ENCODE measurements around the gene CNGB1.
"Not testable (repeated sequence)": the region's sequence is repeated elsewhere in the genome, so short reads cannot be mapped to it uniquely, and the experiment has no call there.

CNGB1 gene

DNA sequence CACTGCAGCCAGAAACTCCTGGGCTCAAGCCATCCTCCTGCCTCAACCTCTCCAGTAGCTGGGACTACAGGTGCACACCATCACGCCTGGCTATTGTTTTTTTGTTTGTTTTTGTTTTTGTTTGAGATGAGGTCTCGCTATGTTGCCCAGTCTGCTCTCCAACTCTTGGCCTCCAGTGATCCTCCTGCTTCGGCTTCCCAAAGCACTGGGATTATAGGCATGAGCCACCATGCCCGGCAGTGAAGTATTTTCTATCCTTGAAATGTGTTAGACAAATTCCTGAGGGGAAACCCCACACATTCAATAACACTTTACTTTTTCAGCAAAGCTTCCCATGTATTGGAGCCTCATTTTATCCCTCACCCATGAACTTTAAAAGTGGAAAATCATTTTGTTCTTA is 87.4 kb downstream of the CNGB1 start:
- no peak for DNase-seq

DNA sequence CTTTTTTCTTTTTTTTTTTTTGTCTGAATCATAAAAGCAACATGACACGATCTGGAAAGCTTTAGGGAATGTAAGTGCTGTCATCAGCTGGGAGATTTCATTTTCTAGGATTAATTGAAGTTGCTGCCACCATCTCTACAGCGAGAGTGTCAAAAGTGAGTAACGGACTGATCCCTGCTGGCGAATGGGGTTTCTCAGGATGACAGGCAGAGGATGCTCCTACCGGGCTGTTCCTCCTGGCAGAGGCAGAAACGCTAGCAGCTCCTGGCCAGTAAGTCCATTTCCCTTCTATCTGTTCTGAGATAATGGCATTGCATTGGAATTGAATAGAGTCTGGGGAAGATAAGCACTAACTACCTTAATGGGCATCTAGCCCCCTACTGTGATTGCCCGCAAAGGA is 88.1 kb downstream of the CNGB1 start:
- DNase-seq, result no peak

DNA sequence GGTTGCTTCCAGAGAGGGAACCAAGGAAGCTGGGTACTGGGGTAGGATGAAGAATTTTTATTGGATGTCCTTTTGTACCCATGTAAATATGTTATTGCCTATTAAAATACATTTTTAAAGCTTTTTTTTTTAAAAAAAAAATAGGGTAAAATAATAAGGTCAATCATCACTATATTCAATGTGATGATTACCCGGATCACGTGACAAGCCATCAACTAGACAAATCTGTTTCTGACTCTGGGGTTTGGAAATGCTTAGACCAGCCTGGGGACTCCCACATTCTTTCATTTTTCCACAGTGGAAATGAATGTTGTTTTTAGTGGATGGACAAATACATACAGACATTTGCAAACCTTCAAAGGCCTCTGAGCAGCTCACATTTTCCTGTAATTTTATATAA is 88.7 kb downstream of the CNGB1 start:
- no peak for DNase-seq

DNA sequence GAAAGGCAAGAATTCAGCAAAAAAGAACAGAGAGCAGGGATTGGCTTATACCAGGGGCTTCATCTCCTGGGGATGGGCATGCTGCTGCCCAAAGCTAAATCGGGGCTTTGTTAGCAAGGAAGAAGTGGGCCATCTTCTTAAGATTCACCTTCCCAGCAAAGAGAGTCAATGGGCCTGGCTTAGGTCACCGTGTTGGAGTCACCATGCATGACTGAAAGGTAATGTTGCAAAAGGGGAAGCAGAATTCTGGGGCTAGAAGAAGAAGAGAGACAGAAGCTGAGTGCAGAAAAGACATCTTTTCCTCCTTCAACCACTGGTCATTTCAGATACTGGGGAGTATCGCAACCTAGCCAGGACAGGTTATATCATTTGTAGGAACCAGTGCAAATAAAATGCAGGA is 92.3 kb downstream of the CNGB1 start:
- no peak for DNase-seq

DNA sequence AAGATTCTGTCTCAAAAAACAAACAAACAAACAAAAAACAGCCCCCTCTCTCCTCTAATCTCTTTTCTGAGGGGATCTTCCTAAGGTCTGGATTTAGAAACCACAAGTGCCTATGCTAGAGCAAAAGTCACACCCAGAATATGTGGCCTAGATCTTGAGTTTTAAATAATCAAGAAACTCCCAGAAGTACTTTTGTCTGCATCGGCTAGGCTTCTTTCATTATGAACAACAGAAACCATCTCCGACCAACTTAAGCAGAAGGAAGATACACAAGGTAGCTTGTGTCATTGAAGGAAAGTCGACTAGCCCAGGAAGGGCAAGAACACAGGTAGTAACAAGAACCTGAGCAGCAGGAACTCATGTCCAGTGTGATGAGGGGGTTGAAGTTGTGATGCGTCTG is 94.7 kb downstream of the CNGB1 start:
- no peak for DNase-seq

DNA sequence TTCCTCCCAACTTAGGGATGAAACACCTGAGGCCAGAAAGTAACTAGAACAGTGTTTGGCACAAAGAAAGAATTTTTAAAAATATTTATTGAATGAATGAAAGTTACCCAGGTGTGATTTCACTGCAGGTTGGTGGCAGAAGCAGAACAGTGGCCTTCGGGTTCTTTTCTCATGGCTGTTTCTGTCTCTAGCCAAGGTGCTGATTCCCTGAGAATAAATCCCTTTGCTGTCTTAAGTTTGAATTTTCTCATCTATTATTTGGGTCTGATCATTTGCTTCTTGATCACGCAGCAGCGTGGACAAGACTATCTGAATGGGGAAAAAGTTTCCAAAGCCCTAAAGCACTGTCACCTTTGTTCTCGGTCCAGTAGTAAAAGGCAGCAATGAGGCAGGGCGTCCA is 95.6 kb downstream of the CNGB1 start:
- no peak for DNase-seq

DNA sequence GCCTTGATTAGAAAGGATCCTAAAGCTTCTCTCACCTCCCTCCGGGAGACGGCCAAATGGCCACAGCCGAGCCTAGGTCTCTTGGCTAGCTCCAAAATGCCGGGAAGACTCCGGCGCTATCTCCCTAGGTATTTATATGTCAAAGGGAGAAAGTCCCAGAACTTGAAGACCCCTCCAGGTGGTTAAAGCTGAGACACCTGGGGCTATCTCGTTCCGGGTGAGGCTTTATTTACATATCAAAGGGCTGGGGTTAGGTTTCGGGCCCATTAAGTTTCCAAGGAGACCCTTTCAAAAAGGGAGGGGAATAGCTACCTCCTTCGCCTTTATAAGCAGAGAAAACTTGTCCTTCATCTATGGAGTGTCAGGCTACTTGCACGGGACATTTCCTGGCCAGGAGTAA is 97.7 kb downstream of the CNGB1 start:
- DNase-seq, result no peak

DNA sequence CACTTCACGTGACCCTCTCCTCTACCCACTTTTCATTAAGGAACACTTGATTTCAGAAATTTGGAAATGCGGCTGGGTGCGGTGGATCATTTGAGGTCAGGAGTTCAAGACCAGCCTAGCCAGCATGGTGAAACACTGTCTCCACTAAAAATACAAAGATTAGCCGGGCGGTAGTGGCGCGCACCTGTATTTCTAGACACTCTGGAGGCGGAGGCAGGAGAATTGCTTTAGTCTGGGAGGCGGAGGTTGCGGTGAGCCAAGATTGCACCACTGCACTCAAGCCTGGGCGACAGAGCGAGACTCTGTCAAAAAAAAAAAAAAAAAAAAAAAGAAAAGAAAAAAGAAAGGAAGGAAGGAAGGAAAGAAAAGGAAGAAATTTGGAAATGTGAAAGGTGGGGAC is 98.2 kb downstream of the CNGB1 start:
- not testable (repeated sequence) for DNase-seq

DNA sequence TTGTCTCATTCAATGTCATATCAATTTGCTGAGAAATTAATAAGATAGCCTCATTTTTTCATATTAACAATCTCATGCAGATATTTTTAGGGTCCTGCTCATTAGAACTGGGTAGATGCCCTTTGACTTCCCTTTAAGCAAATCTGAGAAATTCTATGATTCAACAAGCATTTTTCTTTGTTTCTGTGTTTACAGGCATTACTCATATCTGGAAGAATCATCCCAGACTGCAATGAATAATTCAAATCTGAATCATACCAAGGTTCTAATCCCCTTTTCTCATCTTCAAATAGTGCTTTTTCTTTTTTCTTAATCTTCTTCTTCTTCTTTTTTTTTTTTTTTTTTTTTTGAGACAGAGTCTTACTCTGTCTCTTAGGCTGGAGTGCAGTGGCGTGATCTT is 99.5 kb downstream of the CNGB1 start:
- no peak for DNase-seq

DNA sequence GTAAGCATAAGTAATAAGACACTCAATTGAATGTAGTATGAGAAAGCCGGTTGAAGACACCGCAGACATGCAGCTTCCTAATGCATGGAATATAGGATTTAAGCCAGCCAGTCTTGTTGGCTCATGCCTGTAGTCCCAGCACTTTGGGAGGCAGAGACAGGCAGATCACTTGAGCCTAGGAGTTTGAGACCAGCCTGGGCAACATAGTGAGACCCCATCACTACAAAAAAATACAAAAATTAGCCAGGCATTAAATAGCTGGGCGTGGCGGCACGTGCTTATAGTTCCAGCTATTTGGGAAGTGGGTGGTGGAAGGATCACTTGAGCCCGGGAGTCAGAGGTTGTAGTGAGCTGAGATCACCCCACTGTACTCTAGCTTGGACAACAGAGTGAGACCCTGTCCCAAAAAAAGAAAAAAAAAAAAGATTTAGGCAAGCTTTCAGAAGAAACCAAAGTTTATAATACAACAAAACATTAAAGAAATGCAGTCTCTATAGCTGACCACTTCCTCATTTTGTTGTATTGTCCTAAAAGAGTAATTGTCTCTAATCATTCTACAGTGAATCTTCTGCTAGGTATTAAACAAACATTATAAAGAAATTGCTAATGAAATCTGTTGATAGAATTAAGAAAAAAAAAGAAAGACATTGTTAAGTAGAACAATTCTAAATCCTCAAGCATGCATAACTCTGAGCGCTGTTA is 100.0 kb downstream of the CNGB1 start:
- DNase-seq, result no peak

DNA sequence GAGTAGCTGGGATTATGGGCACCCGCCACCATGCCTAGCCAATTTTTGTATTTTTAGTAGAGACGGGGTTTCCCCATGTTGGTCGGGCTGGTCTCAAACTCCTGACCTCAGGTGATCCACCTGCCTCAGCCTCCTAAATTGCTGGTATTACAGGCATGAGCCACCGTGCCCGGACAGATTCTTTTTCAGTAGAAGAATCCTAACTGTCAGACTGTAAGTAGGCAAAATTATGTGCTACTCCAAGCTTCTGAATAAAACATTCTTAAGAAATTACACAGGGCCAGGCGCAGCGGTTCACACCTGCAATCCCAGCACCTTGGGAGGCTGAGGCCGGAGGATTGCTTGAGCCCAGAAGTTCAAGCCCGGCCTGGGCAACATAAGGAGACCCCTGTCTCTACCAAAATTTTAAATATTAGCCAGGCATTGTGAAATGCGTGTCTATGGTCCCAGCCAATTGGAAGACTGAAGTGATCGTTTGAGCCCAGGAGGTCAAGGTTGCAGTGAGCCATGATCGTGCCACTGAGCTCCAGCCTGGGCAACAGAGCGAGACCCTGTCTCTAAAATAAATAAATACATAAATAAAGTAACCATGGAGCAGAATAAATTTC is 101.9 kb downstream of the CNGB1 start:
- no peak for DNase-seq

DNA sequence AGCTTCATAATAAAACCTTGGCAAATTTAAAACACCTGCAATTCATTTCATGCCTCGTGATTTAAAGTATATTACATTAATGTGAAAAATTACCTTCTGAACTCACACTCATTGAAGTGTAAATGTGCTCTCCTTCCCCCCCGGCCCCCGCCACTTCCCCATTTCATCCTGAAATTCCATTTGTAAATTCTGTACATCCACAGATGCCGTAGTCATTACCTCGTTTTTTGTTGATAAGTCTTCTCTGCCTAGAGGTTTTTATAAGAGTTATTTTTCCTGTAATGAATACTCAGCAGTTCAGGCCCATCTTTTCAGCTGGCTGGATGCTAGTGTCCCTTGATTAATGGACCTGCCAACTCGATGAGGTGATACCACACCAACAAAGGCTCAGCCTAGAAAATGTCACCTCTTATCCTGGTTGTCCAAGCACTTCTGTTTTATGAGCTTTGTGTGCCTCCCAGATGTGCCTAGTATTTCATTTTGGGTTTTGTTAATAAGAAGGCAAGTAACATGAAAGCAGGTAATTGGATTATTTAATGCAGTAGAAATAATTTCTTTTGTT is 103.8 kb downstream of the CNGB1 start:
- DNase-seq, result no peak

DNA sequence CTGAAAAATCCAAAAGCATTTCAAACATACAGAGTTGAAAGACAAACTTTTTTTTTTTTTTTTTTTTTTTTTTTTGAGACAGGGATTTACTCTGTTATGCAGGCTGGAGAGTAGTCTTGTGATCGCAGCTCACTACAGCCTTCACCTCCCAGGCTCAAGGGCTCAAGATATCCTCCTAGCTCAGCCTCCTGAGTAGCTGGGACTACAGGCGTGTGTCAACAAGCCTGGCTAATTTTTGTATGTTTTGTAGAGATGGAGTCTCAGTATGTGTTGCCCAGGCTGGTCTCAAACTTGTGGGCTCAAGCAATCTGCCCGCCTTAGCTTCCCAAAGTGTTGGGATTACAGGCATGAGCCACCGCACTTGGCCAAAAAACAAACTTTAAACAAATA is 104.4 kb downstream of the CNGB1 start:
- no peak for DNase-seq

DNA sequence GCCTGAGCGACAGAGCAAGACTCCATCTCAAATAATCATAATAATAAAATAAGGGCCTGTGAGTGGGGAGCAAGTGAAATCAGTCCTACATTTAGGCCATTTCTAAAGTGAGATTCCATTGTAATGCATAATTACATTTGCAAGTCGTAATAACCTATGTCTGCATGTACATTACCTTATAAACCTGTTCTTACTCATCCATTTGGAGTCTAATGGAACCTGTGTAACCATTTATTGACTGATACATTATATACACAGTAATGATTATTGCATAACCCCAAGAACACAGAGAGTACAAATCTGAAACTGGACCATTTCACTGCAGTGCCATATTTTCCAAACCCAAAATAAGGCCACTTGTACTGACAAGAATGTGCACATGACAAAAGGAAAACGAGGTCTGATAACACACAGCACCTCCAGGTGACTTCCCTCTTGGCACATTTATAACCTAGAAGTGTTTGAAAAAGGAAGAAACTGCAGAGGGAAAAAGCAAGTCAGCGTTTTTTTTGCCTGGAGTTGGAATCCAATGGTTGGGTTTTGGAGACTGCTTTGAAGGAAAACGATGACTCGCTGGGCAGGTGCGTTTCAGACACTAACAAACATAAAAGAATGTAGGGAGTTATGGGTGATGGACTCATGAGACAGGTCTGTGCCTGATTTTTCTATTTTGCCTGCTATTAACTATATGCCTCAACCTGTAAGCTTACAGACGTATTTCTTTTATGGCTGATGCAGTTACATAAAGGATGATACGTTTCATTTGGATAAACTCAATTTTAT is 105.0 kb downstream of the CNGB1 start:
- no peak for DNase-seq

DNA sequence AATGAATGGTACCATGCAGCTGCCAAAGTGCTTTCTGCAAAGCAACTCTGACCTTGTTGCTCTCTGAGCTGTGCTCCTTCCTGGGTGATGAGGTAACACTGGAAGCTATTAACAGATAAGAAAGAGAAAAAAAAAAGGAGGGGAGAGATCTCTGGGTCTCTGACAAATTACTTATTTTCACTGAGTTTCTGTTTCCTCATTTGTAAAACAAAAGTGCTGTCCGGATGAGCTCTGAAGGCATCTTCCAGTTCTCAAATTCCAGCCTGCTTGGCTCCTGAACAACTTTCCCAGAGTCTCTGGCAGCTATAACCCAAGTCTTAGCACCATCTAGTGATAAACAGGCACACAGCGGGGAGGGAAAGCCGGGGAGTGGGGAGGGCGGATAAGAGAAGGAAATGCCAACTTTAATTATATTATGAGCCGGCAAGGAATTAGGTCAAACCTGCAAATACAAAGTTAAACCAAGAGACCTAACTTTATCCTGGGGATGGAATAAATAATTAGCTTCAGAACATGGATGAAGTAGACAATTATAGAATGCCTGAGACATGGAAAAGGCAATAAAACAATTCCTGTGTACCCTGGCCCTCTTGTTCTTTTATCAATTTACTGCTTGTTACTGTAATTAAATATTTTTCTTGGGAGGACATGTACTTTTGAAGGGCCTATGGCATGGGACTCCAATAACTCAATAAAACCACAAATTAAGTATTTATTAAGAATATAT is 107.3 kb downstream of the CNGB1 start:
- DNase-seq, result peak; percentile 28 to 58

DNA sequence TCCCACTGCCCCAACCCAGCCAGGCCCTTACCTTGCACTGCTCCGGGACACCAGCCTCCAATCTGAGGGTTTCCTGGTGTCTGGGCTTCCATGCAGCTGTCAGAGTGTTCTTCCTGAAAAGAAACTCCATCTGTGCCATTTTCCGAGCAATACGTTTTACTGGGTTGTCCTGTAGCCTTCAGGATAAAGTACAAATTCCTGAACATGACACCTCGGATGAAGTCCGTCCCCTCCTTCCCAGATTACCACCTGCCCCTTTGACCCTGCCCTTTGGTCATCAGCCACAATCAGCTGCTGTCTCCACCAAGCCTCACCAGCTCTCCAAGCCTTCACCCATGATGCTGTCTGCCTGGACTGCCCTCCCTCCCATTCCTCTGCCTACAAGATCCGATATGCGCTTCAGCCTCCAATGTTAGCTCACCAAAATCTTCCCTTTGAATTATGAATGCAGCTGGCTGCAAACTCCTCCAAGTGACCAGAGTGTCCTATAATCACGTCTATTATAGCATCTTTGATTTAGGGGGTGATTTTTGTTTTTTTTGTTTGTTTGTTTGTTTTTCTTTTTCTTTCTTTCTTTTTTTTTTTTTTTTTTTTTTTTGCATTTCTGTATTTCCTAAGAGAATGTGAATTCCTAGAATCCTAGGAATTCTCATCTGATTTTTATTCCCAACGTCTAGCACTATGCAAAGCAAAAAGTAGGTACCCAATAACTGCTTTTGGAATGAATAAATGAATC is 108.1 kb downstream of the CNGB1 start:
- DNase-seq, result no peak

DNA sequence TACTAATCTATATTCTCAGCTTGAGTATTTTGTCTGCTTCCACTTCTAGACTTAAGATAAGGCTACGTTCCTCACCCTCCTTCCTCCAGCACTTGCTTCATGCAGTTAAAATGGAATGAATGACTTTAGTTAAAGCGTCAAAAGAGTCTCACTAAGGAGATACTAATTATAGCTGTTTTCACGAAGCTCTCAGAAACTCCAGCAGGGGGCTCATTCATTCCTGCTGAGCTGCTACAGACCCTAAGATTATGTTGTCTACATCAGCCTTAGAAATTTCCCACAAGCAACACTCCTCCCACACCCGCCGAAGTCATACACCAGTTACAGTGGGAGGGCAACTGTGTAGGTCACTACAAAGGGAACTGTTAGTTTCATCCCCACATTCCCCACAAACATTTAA is 111.6 kb downstream of the CNGB1 start:
- peak; percentile 19 to 59 for DNase-seq

DNA sequence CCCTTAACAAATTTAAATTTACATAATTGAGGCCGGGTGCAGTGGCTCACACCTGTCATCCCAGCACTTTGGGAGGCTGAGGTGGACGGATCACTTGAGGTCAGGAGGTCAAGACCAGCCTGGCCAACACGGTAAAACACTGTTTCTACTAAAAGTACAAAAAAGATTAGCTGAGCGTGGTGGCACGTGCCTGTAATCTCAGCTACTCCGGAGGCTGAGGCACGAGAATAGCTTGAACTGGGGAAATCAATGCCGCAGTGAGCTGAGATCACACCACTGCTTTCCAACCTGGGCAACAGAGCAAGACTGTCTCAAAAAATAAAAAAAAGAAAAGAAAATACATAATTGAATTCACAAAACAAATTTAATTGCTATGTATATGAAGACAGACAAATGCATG is 112.3 kb downstream of the CNGB1 start:
- no peak for DNase-seq

DNA sequence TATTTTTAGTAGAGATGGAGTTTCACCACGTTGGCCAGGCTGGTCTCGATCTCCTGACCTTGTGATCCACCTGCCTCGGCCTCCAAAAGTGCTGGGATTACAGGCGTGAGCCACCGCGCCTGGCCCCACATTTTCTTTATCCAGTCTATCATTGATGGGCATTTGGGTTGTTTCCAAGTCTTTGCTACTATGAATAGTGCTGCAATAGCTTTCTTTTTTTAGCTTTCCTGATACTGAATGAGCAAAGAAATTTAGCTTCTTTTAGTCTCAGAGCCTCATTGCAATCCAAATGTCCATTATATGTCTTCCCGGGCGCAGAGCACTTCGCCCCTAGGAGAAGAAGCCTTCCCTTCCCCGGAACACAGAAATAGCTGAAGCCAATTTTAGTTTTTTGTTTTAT is 112.9 kb downstream of the CNGB1 start:
- DNase-seq, result not testable (repeated sequence)

DNA sequence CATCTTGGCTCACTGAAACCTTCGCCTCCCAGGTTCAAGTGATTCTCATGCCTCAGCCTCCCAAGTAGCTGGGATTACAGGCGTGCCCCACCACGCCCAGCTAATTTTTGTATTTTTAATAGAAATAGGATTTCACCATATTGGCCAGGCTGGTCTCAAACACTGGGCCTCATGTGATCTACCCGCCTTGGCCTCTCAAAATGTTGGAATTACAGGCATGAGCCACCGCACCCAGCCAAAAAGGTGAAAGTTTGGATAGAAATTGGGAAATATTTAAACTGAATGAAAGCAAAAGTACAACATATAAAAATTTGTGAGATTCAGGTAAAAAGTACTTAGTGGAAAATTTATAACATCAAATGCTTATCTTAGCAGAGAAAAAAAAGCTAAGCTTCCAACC is 115.7 kb downstream of the CNGB1 start:
- no peak for DNase-seq

DNA sequence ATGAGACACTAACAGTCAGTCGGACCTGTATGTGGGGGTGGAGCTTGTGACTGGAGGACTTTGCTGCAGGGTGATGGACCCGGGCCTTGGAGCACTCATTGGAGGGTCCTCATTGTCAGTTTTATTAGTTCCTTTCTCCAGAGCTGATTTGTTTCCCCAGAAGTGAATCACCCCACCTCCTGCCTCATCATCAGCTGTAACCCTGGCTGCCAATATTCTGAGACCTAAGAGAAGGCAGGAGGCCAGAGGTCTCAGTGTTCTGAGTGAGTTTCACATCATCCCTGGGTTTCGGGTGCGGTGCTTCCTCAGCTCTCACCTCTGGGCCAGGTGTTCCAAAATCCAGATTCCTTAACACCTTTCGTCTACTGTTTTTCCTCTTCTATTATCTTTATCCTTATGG is 118.7 kb downstream of the CNGB1 start:
- no peak for DNase-seq

DNA sequence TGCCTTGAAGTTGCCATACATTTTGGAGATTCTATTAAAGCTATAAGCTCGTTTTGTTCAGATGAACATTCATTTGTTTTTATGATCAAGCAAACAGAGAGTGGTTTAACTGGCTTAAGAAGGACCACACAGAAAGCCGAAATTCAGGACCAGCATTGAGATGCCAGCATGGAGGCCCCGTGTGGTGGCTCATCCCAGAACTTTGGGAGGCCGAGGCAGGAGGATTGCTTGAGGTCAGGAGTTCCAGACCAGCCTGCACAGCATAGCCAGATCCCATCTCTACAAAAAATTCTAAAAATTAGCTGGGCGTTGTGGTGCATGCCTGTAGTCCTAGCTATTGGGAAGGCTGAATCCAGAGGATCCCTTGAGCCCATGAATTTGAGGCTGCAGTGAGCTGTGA is 122.7 kb downstream of the CNGB1 start:
- no peak for DNase-seq

DNA sequence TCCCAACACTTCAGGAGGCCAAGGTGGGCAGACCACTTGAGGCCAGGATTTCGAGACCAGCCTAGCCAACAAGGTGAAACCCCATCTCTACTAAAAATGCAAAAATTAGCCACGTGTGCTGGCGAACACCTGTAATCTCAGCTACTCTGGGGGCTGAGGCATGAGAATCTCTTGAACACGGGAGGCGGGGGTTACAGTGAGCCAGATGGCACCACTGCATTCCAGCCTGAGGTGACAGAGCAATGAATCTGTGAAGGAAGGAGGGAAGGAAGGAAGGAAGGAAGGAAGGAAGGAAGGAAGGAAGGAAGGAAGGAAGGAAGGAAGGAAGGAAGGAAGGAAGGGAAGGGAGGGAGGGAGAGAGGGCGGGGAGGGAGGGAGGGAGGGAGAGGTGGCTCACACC is 124.0 kb downstream of the CNGB1 start:
- DNase-seq, result peak in 1 of 2 experiments; percentile 50
